SK-N-MC (cell line): Measurements from ENCODE around the gene COPS9.

ENCODE experiments used
- DNase-seq: peaks from one replicate; pipeline ENCODE4 v3.0.0-alpha.2; 2011; ENCODE audit warnings: low read depth, low spot score
- H3K27ac ChIP-seq: fragments of 200-600 bp; sonication (generic); 2 replicates; pipeline ENCODE4 v1.5.1; 2016; ENCODE audit warnings: mixed run types
- H3K36me3 ChIP-seq: fragments of 200-600 bp; sonication (generic); 2 replicates; pipeline ENCODE4 v1.6.1; 2017; ENCODE audit warnings: antibody characterized with exemption, low read length, mixed read lengths; ENCODE audit not compliant: insufficient read depth
- H3K4me3 ChIP-seq: fragments of 200-600 bp; sonication (generic); 2 replicates; pipeline ENCODE4 v1.5.1; 2016
- H3K9ac ChIP-seq: fragments of 200-600 bp; sonication (generic); 2 replicates; pipeline ENCODE4 v1.8.0; 2017; ENCODE audit warnings: mixed run types, mixed read lengths; ENCODE audit not compliant: insufficient read length
- H3K9me3 ChIP-seq: fragments of 200-600 bp; sonication (generic); 2 replicates; pipeline ENCODE4 v1.6.1; 2017; ENCODE audit warnings: low read depth, mild to moderate bottlenecking, antibody characterized with exemption, low read length, moderate library complexity, mixed read lengths
- EZH2 ChIP-seq: fragments of 200-600 bp; sonication (generic); IDR thresholded peaks from one replicate; pipeline ENCODE4 v1.6.1; 2017; ENCODE audit warnings: antibody characterized with exemption
- FOXP2 ChIP-seq: optimal IDR thresholded peaks from 2 replicates; pipeline ENCODE3; 2011; ENCODE audit warnings: mild to moderate bottlenecking, moderate library complexity; ENCODE audit not compliant: insufficient read depth; ENCODE audit errors: extremely low read length, control extremely low read depth
- POLR2AphosphoS5 ChIP-seq: IDR thresholded peaks from 2 replicates; pipeline ENCODE4 v1.6.1; 2012; ENCODE audit warnings: mild to moderate bottlenecking, low read depth, low read length, borderline replicate concordance

COPS9 gene

GRCh38 chr2:240128608-240129145 lies 7.4 kb downstream of the COPS9 start:
- H3K36me3 ChIP-seq, result peaks cover 39% of the 10 kb centered on the region

GRCh38 chr2:240127911-240128607 lies 8.0 kb downstream of the COPS9 start:
- no peaks in the 10 kb centered on the region for H3K9me3 ChIP-seq
- no peak overlapping the region for H3K9ac ChIP-seq
- no peak for DNase-seq
- no peak overlapping the region for H3K4me3 ChIP-seq
- no peak for TF ChIP-seq POLR2AphosphoS5
- no peak for TF ChIP-seq EZH2
- TF ChIP-seq FOXP2, result no peak
- H3K36me3 ChIP-seq, result peaks cover 39% of the 10 kb centered on the region
- no peak overlapping the region for H3K27ac ChIP-seq

More at GRCh38 chr2:240128608-240129145, 7.4 kb downstream of the COPS9 start:
- no peak overlapping the region for H3K4me3 ChIP-seq
- no peak overlapping the region for H3K27ac ChIP-seq
- TF ChIP-seq POLR2AphosphoS5 (no peak), EZH2 (no peak), FOXP2 (no peak)
- H3K9ac ChIP-seq, result no peak overlapping the region
- no peak for DNase-seq
- no peaks in the 10 kb centered on the region for H3K9me3 ChIP-seq

DNA sequence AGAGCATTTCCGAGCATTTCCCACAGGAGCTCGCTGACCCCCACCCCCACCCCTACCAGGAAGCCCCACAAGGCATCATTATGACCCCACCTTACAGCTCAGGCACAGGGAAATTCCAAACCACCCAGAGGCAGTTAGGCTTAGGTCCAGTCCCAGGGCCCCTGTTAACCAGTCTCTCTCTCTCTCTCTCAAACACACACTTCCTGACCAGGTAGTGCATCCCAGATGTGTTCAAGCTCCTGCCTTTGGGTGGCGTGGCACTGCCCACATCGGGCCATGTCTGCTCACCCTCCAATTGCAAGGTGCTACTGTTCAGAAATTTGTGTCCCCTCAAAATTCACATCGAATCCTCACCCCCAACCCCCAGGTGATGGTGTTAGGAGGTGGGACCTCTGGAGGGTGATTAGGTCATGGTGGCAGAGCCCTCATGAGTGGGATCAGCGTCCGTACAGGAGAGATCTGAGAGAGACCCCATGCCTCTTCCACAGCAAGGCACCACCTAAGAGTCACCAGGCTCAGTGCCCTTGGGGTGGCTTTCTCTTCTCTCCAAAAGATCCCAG lies 8.8 kb downstream of the COPS9 start:
- H3K9me3 ChIP-seq, result no peaks in the 10 kb centered on the region
- H3K27ac ChIP-seq, result no peak overlapping the region
- TF ChIP-seq POLR2AphosphoS5 (no peak), FOXP2 (no peak), EZH2 (no peak)
- no peak for DNase-seq
- H3K9ac ChIP-seq, result no peak overlapping the region
- peaks cover 33% of the 10 kb centered on the region for H3K36me3 ChIP-seq
- no peak overlapping the region for H3K4me3 ChIP-seq

DNA sequence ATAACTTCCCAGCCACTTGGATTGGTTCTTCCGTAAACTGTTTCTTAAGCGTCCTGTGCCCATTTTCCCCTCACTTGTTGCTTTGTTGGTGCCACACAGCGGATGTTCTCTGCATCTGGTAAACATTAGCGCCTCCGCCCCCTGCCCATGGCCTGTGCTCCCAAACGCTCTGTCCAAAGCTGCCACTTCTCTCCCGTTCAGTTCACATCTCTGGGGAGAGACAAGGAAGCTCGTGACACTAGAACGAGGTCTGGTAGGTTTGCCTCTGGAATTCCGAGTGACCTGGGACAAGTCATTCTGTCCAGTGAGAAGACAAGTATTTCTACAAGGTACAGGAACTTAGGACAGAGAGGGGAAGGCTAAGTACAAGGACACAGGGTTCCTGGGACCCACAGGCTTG lies 9.4 kb downstream of the COPS9 start:
- no peak overlapping the region for H3K4me3 ChIP-seq
- TF ChIP-seq FOXP2 (no peak), POLR2AphosphoS5 (no peak), EZH2 (no peak)
- peaks cover 28% of the 10 kb centered on the region for H3K36me3 ChIP-seq
- no peak for DNase-seq
- no peaks in the 10 kb centered on the region for H3K9me3 ChIP-seq
- no peak overlapping the region for H3K9ac ChIP-seq
- no peak overlapping the region for H3K27ac ChIP-seq

DNA sequence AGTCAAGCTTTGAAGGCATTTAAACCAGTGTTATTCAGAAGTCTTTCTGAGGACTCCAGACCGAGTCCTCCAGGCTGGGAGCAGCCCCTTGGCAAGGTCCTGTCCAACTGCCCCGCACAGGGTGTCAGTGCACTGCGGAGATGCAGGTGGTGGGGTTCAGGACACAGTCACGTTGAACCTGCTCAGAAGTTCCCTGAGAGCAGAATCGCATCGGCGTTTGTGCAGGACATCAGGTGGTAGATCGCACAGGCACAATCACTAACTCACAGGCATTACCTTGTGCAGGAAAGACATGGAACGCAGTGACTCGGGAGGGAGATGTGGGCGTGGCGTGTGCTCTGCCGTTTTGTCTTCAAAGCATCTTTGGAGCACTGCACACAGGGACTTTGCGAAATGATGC lies 10.4 kb downstream of the COPS9 start:
- Histone ChIP-seq H3K9me3 (no peaks in the 10 kb centered on the region), H3K4me3 (no peak overlapping the region), H3K9ac (no peak overlapping the region), H3K27ac (no peak overlapping the region), H3K36me3 (peaks cover 18% of the 10 kb centered on the region)
- TF ChIP-seq EZH2 (no peak), FOXP2 (no peak), POLR2AphosphoS5 (no peak)
- no peak for DNase-seq

GRCh38 chr2:240124651-240125030 lies 11.5 kb downstream of the COPS9 start:
- H3K36me3 ChIP-seq, result peaks cover 7% of the 10 kb centered on the region
- no peak for TF ChIP-seq EZH2
- TF ChIP-seq POLR2AphosphoS5, result no peak
- no peak for TF ChIP-seq FOXP2
- H3K9ac ChIP-seq, result no peak overlapping the region
- H3K4me3 ChIP-seq, result no peak overlapping the region
- DNase-seq, result no peak
- no peak overlapping the region for H3K27ac ChIP-seq
- no peaks in the 10 kb centered on the region for H3K9me3 ChIP-seq

DNA sequence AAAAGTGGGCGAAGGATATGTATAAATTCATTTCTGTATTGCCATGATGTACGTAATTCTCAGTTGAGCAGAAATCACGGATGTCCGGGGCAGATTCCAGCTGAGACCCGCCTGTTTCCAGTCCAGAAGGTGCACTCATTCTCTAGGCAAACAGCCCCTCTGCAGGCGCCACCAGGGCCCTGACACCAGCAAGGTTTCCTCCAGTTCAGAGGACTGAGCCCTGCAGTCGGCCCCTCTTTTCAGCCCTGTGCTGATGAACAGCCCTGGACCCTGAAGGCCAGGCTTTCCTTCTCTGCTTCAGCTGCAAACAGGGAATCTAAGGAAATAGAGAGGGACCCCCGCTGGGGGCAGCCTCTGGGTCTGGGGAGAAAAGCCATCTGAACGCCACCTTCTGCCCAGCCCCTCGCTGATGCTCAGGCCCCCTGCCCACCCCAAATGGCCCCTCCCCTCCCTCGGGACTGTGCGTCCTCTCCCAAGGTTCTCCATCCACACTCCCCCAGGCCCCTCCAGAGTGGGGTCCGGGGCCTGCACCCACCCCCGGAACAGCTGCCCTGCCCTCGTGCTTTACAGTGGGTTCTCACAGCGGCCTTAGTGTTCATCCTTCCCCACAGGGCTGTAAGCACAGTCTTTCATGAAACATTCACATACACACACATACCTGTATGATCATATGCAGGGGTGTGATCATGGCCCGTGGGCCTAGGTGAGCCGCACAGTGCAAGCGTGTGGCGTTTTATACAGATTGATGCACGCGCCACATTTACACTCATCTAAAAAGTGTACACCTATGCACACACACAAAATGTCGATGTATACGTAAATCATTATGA lies 12.1 kb downstream of the COPS9 start:
- no peak overlapping the region for H3K9ac ChIP-seq
- H3K36me3 ChIP-seq, result peaks cover 3% of the 10 kb centered on the region; the same call in 1 of the 2 replicates
- no peaks in the 10 kb centered on the region for H3K9me3 ChIP-seq
- DNase-seq, result no peak
- no peak overlapping the region for H3K4me3 ChIP-seq
- H3K27ac ChIP-seq, result no peak overlapping the region
- TF ChIP-seq POLR2AphosphoS5 (no peak), FOXP2 (no peak), EZH2 (no peak)

GRCh38 chr2:240121675-240122074 lies 14.4 kb downstream of the COPS9 start:
- DNase-seq, result no peak
- Histone ChIP-seq H3K9ac (no peak overlapping the region), H3K4me3 (no peak overlapping the region), H3K27ac (no peak overlapping the region), H3K9me3 (no peaks in the 10 kb centered on the region), H3K36me3 (no peaks in the 10 kb centered on the region)
- no peak for TF ChIP-seq POLR2AphosphoS5
- no peak for TF ChIP-seq FOXP2
- no peak for TF ChIP-seq EZH2
